A549 (cell line): Measurements from ENCODE around the gene ZNF256. TPM values are rescaled to one million over a fixed set of nuclear protein-coding genes. Genes with fewer than 3 reads are reported as not detected.

Experiments used
- ATAC-seq, 2 experiments: fragments of 200-7000 bp in 1 of 2; fragments of >200 bp in 1 of 2; cut with Nextera tagmentation in 1 of 2; cut with Tn5 transposase in 1 of 2; 3 replicates each; pipeline versions ENCODE4 v1.8.0 to v1.9.1; 2018 to 2020; ENCODE audit warnings: mild to moderate bottlenecking in 1 of 2, moderate library complexity in 1 of 2
- CTCF ChIA-PET: fragments of 300-600 bp; sonication (Branson Sonifier 250); formaldehyde crosslinking; extraction: SDS; loops from one replicate; lab custom pipeline; 2021; ENCODE audit warnings: antibody characterized with exemption, inconsistent platforms; lab: Yijun Ruan, JAX
- POLR2A ChIA-PET: fragments of 350-600 bp; formaldehyde crosslinking; extraction: SDS; loops from one replicate; lab custom pipeline; 2021; ENCODE audit warnings: antibody characterized with exemption, inconsistent platforms; lab: Yijun Ruan, JAX
- DNase-seq, 2 experiments: peaks; one replicate each; pipeline versions ENCODE4 v3.0.0 to v3.0.0-alpha.2; 2011 to 2016; ENCODE audit warnings: low read depth in 1 of 2, low spot score in 1 of 2
- FAIRE-seq: peaks from 2 replicates; lab custom pipeline; 2011; peaks lifted over from hg19 to GRCh38; lab: Jason Lieb, UNC
- H3K27ac ChIP-seq, 2 experiments: fragments of >200 bp; sonication (Bioruptor Twin); formaldehyde crosslinking; 3 replicates each; pipeline ENCODE4 v1.5.1; 2016 to 2017
- H3K4me1 ChIP-seq: fragments of >200 bp; sonication (Bioruptor Twin); formaldehyde crosslinking; 3 replicates; pipeline ENCODE4 v1.6.1; 2016
- H3K4me2 ChIP-seq: fragments of >200 bp; sonication (Bioruptor Twin); formaldehyde crosslinking; 3 replicates; pipeline ENCODE4 v1.6.1; 2016
- H3K4me3 ChIP-seq: fragments of >200 bp; sonication (Bioruptor Twin); formaldehyde crosslinking; 3 replicates; pipeline ENCODE4 v1.5.1; 2016
- H3K9me3 ChIP-seq: fragments of >200 bp; sonication (Bioruptor Twin); formaldehyde crosslinking; 3 replicates; pipeline ENCODE4 v1.6.1; 2016
- BHLHE40 ChIP-seq: IDR thresholded peaks from 2 replicates; pipeline ENCODE4 v1.6.1; 2012; ENCODE audit warnings: low read depth, low read length, inconsistent platforms
- CHD2 ChIP-seq: fragments of 150-350 bp; IDR thresholded peaks from 2 replicates; pipeline ENCODE4 v1.6.1; 2014; ENCODE audit warnings: low read length; ENCODE audit not compliant: partially characterized antibody
- CHD4 ChIP-seq: fragments of 200-600 bp; sonication (generic); IDR thresholded peaks from 2 replicates; pipeline ENCODE4 v1.6.1; 2016; ENCODE audit warnings: antibody characterized with exemption, mild to moderate bottlenecking, borderline replicate concordance
- E2F6 ChIP-seq: IDR thresholded peaks from 2 replicates; pipeline ENCODE4 v1.6.1; 2012; ENCODE audit warnings: low read depth, borderline replicate concordance
- EHF ChIP-seq: fragments of 250-450 bp; sonication (Bioruptor Pico); IDR thresholded peaks from 2 replicates; pipeline ENCODE4 v1.5.0; 2020; ENCODE audit warnings: mild to moderate bottlenecking
- EHMT2 ChIP-seq: fragments of 200-600 bp; sonication (generic); IDR thresholded peaks from 2 replicates; pipeline ENCODE4 v1.6.1; 2016; ENCODE audit warnings: antibody characterized with exemption, low read depth, mild to moderate bottlenecking, moderate library complexity
- ELK1 ChIP-seq: fragments of 150-350 bp; IDR thresholded peaks from 2 replicates; pipeline ENCODE4 v1.6.1; 2014; ENCODE audit warnings: low read depth, mild to moderate bottlenecking, low read length
- GATA3 ChIP-seq: IDR thresholded peaks from 2 replicates; pipeline ENCODE4 v1.6.1; 2012; ENCODE audit warnings: borderline replicate concordance
- HDAC2 ChIP-seq: fragments of 200-600 bp; sonication (generic); IDR thresholded peaks from 2 replicates; pipeline ENCODE4 v1.6.1; 2016
- HOXA7 ChIP-seq: fragments of 250-450 bp; sonication (Bioruptor Pico); IDR thresholded peaks from 2 replicates; pipeline ENCODE4 v1.5.0; 2020; ENCODE audit warnings: mild to moderate bottlenecking, moderate library complexity
- HOXB13 ChIP-seq: fragments of 250-450 bp; sonication (Bioruptor Pico); IDR thresholded peaks from 2 replicates; pipeline ENCODE4 v1.5.0; 2020; ENCODE audit warnings: low read depth, mild to moderate bottlenecking, moderate library complexity
- KDM1A ChIP-seq: fragments of 200-600 bp; sonication (generic); IDR thresholded peaks from 2 replicates; pipeline ENCODE4 v1.6.1; 2016; ENCODE audit warnings: low read depth, mild to moderate bottlenecking
- KDM5A ChIP-seq: fragments of 200-600 bp; sonication (generic); IDR thresholded peaks from 2 replicates; pipeline ENCODE4 v1.6.1; 2016; ENCODE audit warnings: antibody characterized with exemption, mild to moderate bottlenecking
- MAX ChIP-seq: IDR thresholded peaks from 2 replicates; pipeline ENCODE4 v1.6.1; 2012
- POLR2A ChIP-seq: IDR thresholded peaks from 2 replicates; pipeline ENCODE4 v1.6.1; 2012; ENCODE audit warnings: mild to moderate bottlenecking, low read length
- POLR2AphosphoS2 ChIP-seq: conservative IDR thresholded peaks from 2 replicates; pipeline ENCODE4 v1.6.1; 2012; ENCODE audit warnings: low read length, improper control_type of control experiment, inconsistent platforms
- RARB ChIP-seq: fragments of 250-450 bp; sonication (Bioruptor Pico); IDR thresholded peaks from 2 replicates; pipeline ENCODE4 v1.8.0; 2021; ENCODE audit warnings: mild to moderate bottlenecking, moderate library complexity
- REST ChIP-seq: fragments of 200-600 bp; sonication (generic); IDR thresholded peaks from 2 replicates; pipeline ENCODE4 v1.6.1; 2016; ENCODE audit warnings: antibody characterized with exemption, mild to moderate bottlenecking, moderate library complexity
- RNF2 ChIP-seq: fragments of 200-600 bp; sonication (generic); IDR thresholded peaks from 2 replicates; pipeline ENCODE4 v1.6.1; 2016; ENCODE audit warnings: low read depth, mild to moderate bottlenecking, antibody characterized with exemption, moderate library complexity, borderline replicate concordance
- USF2 ChIP-seq: fragments of 450-650 bp; IDR thresholded peaks from 2 replicates; pipeline ENCODE4 v1.6.1; 2014; ENCODE audit warnings: antibody characterized with exemption
- ZC3H11A ChIP-seq: fragments of 450-650 bp; IDR thresholded peaks from 2 replicates; pipeline ENCODE4 v1.6.1; 2014; ENCODE audit warnings: antibody characterized with exemption, mild to moderate bottlenecking
- WGBS: methylation state at CpG from one replicate; pipeline ENCODE4 v1.1.6; 2017; ENCODE audit errors: missing lambda C conversion rate; 5-methylcytosine and 5-hydroxymethylcytosine counted together
- polyA plus RNA-seq, 4 experiments: library from polyadenylated mRNA; depleted of rRNA in 3 of 4; stranded (reverse); fragments of >200 nt; fragmentation: RNase III in 1 of 4; extraction: RNeasy Plus Mini Kit Qiagen cat#74134 plus additional on column Dnase treatment in 1 of 4; gene quantifications; 2 replicates in 3 of 4; 3 replicates in 1 of 4; pipeline ENCODE4 v1.2.3, GENCODE V29; 2011 to 2017

ZNF256 gene
- polyA plus RNA-seq, 2 of the 4 experiments (the other 2 are of a cell fraction): 1.4 to 2.9 TPM

- Histone ChIP-seq H3K4me2 (no peak overlapping the region), H3K4me3 (no peak overlapping the region), H3K9me3 (peaks cover 98% of the 10 kb centered on the region), H3K4me1 (no peaks in the 10 kb centered on the region), H3K27ac (no peak overlapping the region)
- ChIA-PET CTCF (no interaction called here), POLR2A (no interaction called here)
- ATAC-seq: no peak
- FAIRE-seq: no peak
- DNase-seq: no peak
- 56% methylated on average over 3 of the region's 3 CpGs for WGBS
- TF ChIP-seq E2F6: no peak
- TF ChIP-seq BHLHE40: no peak
- TF ChIP-seq HOXB13: no peak
- TF ChIP-seq KDM1A: peak; percentile 14; the same call in 1 of the 2 replicates
- TF ChIP-seq USF2: no peak
- no peak for TF ChIP-seq POLR2A
- peak; percentile 72; the same call in 1 of the 2 replicates for TF ChIP-seq GATA3
Measured at GRCh38 chr19:57978586-57979289, 31.2 kb upstream of the ZNF256 start.

GRCh38 chr19:57974434-57974833 lies 26.9 kb upstream of the ZNF256 start, which contains the start of gene C19orf18:
Gene C19orf18 (minus strand): TSS chr19:57974534. CDS start chr19:57974432, 102 bp downstream.
- TF ChIP-seq KDM5A (no peak), RNF2 (no peak), RARB (CRISPR knock-in tag) (no peak), MAX (no peak), POLR2A (no peak), EHF (CRISPR knock-in tag) (no peak), REST (no peak), CHD4 (no peak), HOXA7 (CRISPR knock-in tag) (no peak), EHMT2 (no peak), ELK1 (no peak), ZC3H11A (no peak), POLR2AphosphoS2 (no peak), HDAC2 (no peak), CHD2 (no peak)
- Histone ChIP-seq H3K27ac (no peak within 1 kb of the TSS), H3K4me1 (no peaks in the 10 kb centered on the region), H3K4me2 (no peak within 1 kb of the TSS), H3K9me3 (peaks cover 93% of the 10 kb centered on the region), H3K4me3 (no peak within 1 kb of the TSS)
- ATAC-seq (no peak), DNase-seq (no peak), FAIRE-seq (no peak)
- 62% methylated on average over 4 of the region's 4 CpGs for WGBS
- CTCF ChIA-PET: no interaction called here
- POLR2A ChIA-PET: no interaction called here
